NT2/D1 (cell line): ENCODE data around the gene IWS1.

Source experiments
- SUZ12 ChIP-seq: IDR thresholded peaks from 2 replicates; pipeline ENCODE4 v1.6.1; 2011; ENCODE audit not compliant: insufficient read length, insufficient read depth; ENCODE audit errors: extremely low read depth
- ZNF274 ChIP-seq: IDR thresholded peaks from 2 replicates; pipeline ENCODE4 v1.6.1; 2011; ENCODE audit warnings: mild to moderate bottlenecking, low read depth, low read length

DNA sequence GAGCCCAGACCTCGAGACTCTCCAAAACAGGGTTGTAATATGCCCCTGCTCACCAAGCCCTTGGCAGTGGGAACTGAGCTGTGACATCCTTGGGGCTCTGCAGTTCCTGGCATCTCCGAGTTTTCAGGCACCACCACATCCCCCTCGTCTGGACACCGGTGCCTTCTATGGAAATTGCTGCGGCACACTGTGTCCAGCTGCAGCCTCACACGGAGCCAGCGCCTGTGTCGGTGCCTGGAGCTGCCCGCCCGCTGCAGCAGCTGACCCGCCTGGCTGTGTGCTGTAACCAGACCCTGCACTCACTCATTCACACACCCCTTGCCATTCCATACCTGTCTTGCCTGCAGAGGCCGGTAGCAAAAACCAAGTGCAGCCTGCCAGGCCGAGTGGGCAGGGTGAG lies 11.8 kb downstream of the IWS1 start:
- TF ChIP-seq ZNF274, result no peak
- TF ChIP-seq SUZ12, result no peak
